ENCODE data around the gene MYBPC2. TPM values are rescaled to one million over a fixed set of nuclear protein-coding genes. Genes with fewer than 3 reads are reported as not detected.
A peak's percentile ranks its signal among the peaks of the same experiment; 100 is the strongest.

The MYBPC2 gene
- not detected in 2 replicates for total RNA-seq (2014; rRNA removed; shearing (Covaris generic))
- polyA plus RNA-seq (2016; fragmentation: Nextera tagmentation; extraction: Ambion mirVana): not detected in 2 replicates

DNA sequence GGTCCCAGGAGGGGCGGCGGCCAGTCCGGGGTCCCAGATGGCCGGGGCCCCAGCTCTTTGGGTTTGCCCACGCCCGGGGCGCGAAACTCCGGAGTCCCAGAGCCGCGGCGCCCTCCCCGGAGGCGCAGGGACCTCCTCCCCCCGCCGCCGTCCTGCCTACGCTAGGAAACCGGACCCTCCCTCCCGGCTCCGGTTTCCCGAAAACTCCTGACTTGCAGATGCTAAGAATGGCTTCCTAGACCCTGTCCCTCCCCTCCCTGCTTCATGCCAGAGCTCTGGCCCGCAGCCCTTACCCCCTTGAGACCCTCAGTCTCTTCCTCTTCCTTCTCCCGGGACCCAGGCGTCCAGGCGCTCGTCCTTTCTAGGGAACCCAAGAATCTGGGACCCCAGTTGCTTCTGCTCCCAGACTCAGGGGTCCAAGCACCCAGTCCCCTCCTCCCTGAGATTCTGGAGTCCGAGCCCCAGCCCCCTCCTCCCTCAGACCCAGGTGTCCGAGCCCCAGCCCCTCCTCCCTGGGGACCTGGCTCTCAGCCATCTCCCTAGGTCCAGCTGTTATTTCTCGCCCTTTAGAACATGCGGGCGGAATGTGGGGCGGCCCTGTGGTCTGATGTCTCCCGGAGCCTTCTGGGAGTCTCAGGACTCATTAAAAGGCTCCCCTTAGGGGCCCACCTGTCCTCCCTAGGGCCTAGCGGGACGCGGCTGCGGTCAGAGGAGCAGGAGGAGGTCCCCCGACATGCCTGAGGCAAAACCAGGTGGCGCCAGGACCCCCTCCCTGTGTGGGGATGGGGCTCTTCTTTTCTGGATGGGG is at the start of gene MYBPC2:
TSS of gene MYBPC2 (plus strand) at position 672 of the 808 bp plus-strand sequence. CDS start at position 734, 62 bp downstream.
- no peak for TF ChIP-seq EZH2phosphoT487 (IDR thresholded peaks at IDR 0.05; ENCODE audit: insufficient read depth, low read depth)
- TF ChIP-seq EZH2 (IDR thresholded peaks at IDR 0.05; ENCODE audit: insufficient read depth, poor library complexity, severe bottlenecking): peak; percentile 78
- Histone ChIP-seq H2AFZ (peak within 1 kb of the TSS; percentile 88), H4K20me1 (ENCODE audit: insufficient read depth) (no peaks in the 10 kb centered on the region), H3F3A (ENCODE audit: insufficient read depth) (no peaks in the 10 kb centered on the region), H3K9me2 (ENCODE audit: insufficient read depth) (no peaks in the 10 kb centered on the region), H3K4me3 (peak within 1 kb of the TSS; percentile 70), H3K36me3 (ENCODE audit: low read depth) (no peaks in the 10 kb centered on the region), H3K9ac (no peak within 1 kb of the TSS), H3K79me2 (ENCODE audit: insufficient read depth) (no peaks in the 10 kb centered on the region), H3K4me1 (ENCODE audit: insufficient read depth) (no peaks in the 10 kb centered on the region), H3K27me3 (replicated peaks; ENCODE audit: insufficient read depth) (peaks cover 41% of the 10 kb centered on the region), H3K9me3 (ENCODE audit: low read depth) (no peaks in the 10 kb centered on the region), H3K27ac (no peak within 1 kb of the TSS), H3K4me2 (ENCODE audit: unreplicated experiment) (peak within 1 kb of the TSS; percentile 91)
- in situ Hi-C loops (cut with MboI): no loop called here
- peak; percentile 16 for DNase-seq
- 3% methylated on average over 29 to 30 of the region's 40 CpGs for WGBS, 2 experiments (ENCODE audit: low coverage in 1 of 2, low lambda C conversion rate in 2 of 2, missing lambda C conversion rate in 2 of 2)

DNA sequence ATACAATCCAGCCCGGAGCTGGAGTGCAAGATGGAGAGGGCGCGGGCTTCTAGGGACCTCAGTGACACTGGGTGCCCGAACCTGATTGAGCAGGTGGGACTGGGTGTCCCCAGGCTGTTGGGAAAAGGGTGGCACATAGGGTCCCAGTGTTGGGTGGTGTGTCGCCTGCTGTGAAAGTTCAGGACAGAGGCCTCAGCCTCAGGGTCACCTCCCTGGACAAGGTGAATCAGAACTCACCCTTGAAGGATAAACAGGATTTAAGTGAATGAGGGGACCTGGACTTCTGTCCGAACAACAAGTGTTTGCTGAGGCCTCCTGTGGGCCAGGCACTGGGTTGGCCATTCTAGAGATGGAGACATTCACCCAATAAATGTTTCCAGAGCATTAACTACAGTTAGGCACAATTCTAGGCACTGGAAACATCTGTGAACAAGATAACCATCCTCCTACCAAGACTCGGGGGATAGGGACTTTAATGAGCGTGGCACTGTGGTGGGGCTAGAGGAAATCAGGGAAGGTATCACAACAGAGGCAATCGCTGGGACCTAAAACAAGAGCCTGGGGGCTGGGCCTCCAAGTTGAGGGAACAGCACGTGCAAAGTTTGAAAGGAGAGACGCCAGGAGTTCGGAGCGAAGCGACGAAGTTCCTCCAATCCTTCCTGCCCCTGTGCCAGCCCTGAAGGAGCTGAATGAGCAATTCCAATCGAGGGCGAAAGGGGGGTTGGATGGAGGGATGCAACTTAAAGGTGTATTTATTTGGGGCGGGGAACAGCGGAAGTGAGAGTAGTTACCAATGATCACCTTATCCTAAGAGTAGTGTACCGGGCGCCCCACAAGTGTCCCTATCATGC is 49.5 kb upstream of the MYBPC2 start:
- Histone ChIP-seq H4K20me1 (ENCODE audit: insufficient read depth) (no peaks in the 10 kb centered on the region), H3K4me2 (ENCODE audit: unreplicated experiment) (peak overlapping the region; percentile 68), H2AFZ (peak overlapping the region; percentile 34; the same call in 1 of the 2 replicates), H3K4me1 (ENCODE audit: insufficient read depth) (peaks cover 3% of the 10 kb centered on the region; the same call in 1 of the 2 replicates), H3K9ac (peak overlapping the region; percentile 82), H3F3A (ENCODE audit: insufficient read depth) (peaks cover 17% of the 10 kb centered on the region), H3K79me2 (ENCODE audit: insufficient read depth) (peaks cover 23% of the 10 kb centered on the region), H3K4me3 (peak overlapping the region; percentile 77), H3K27me3 (replicated peaks; ENCODE audit: insufficient read depth) (no peaks in the 10 kb centered on the region), H3K27ac (peak overlapping the region; percentile 51), H3K9me3 (ENCODE audit: low read depth) (no peaks in the 10 kb centered on the region), H3K9me2 (ENCODE audit: insufficient read depth) (no peaks in the 10 kb centered on the region), H3K36me3 (ENCODE audit: low read depth) (no peaks in the 10 kb centered on the region; the same call in 1 of the 2 replicates)
- TF ChIP-seq EZH2phosphoT487 (IDR thresholded peaks at IDR 0.05; ENCODE audit: insufficient read depth, low read depth): no peak
- TF ChIP-seq EZH2 (IDR thresholded peaks at IDR 0.05; ENCODE audit: insufficient read depth, poor library complexity, severe bottlenecking): no peak
- in situ Hi-C loops (cut with MboI): no loop called here
- WGBS, 2 experiments (ENCODE audit: low coverage in 1 of 2, low lambda C conversion rate in 2 of 2, missing lambda C conversion rate in 2 of 2): 45 to 50% methylated on average over 21 of the region's 21 CpGs
- peak; percentile 58 for DNase-seq

DNA sequence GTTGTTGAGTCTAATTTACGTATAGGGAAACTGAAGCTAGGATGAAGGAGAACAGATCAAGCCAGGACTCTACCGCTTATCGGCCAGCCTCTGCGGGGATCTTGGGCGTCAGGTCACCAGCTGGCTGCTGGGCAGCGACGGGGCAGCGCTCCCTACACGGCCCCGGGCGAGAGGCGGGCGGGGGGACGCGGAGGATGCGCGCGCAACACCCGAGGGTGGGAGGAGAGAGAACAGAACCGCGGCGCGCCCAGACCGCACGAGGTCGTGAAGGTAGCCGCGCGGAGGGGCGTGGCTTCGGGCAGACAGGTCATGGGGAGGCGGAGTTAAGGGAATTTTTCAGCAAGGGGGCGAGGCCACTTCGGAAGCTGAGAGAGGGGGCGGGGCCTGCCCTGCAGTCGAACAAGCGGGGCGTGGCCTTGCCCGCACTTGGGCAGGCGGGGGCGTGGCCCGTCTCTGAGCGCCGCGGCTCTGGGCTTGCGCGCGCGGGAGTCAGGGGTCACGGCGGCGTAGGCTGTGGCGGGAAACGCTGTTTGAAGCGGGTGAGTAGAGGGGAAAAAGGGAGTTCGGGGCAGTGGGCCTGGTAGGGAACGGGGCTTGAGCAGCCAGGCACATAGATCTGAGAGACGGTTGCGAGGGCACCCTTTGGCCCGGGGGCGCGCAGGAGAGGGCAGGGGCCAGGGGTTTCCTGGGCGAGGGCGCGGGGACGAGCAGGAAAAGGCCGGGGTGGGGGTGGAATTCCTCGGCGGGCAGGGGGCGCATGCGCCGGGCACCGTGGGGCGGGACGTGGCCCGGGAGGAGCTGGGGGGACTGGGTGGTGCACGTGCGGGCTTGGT is 48.6 kb upstream of the MYBPC2 start, which contains the start of gene POLD1:
TSS of gene POLD1 (plus strand) at position 496 of the 833 bp plus-strand sequence. CDS start 14,505 bp downstream, outside the sequence.
- TF ChIP-seq EZH2phosphoT487 (IDR thresholded peaks at IDR 0.05; ENCODE audit: insufficient read depth, low read depth) (no peak), EZH2 (IDR thresholded peaks at IDR 0.05; ENCODE audit: insufficient read depth, poor library complexity, severe bottlenecking) (no peak)
- DNase-seq: peak; percentile 100
- H3K9me3 ChIP-seq (ENCODE audit: low read depth): no peaks in the 10 kb centered on the region
- no peaks in the 10 kb centered on the region; the same call in 1 of the 2 replicates for H3K36me3 ChIP-seq (ENCODE audit: low read depth)
- peaks cover 17% of the 10 kb centered on the region for H3F3A ChIP-seq (ENCODE audit: insufficient read depth)
- H3K27ac ChIP-seq: peak within 1 kb of the TSS; percentile 61
- peak within 1 kb of the TSS; percentile 82 for H3K9ac ChIP-seq
- H2AFZ ChIP-seq: peak within 1 kb of the TSS; percentile 76
- H3K4me3 ChIP-seq: peak within 1 kb of the TSS; percentile 77
- no peaks in the 10 kb centered on the region for H4K20me1 ChIP-seq (ENCODE audit: insufficient read depth)
- peaks cover 3% of the 10 kb centered on the region; the same call in 1 of the 2 replicates for H3K4me1 ChIP-seq (ENCODE audit: insufficient read depth)
- in situ Hi-C loops (cut with MboI): no loop called here
- peaks cover 26% of the 10 kb centered on the region for H3K79me2 ChIP-seq (ENCODE audit: insufficient read depth)
- WGBS, 2 experiments (ENCODE audit: low coverage in 1 of 2, low lambda C conversion rate in 2 of 2, missing lambda C conversion rate in 2 of 2): 2 to 3% methylated on average over 43 to 77 of the region's 78 CpGs
- no peaks in the 10 kb centered on the region for H3K27me3 ChIP-seq (replicated peaks; ENCODE audit: insufficient read depth)
- H3K9me2 ChIP-seq (ENCODE audit: insufficient read depth): no peaks in the 10 kb centered on the region
- H3K4me2 ChIP-seq (ENCODE audit: unreplicated experiment): peak within 1 kb of the TSS; percentile 99

Measured in GM23248 (cell line).